GM12891 (cell line): ENCODE data around the gene SP100.

Experiments used
- PAX5 ChIP-seq: IDR thresholded peaks from 2 replicates; pipeline ENCODE4 v1.6.1; 2011; ENCODE audit warnings: low read length, moderate library complexity, mild to moderate bottlenecking; ENCODE audit not compliant: insufficient read depth, severe bottlenecking
- POLR2A ChIP-seq: IDR thresholded peaks from 2 replicates; pipeline ENCODE4 v1.6.1; 2011; ENCODE audit warnings: low read depth, low read length, control low read depth
- POLR2AphosphoS5 ChIP-seq: IDR thresholded peaks from 2 replicates; pipeline ENCODE4 v1.6.1; 2011; ENCODE audit warnings: low read depth, low read length, control low read depth
- TAF1 ChIP-seq: IDR thresholded peaks from 2 replicates; pipeline ENCODE4 v1.6.1; 2011; ENCODE audit warnings: low read depth, low read length, control low read depth

- TF ChIP-seq POLR2A (no peak), POLR2AphosphoS5 (no peak), TAF1 (no peak), PAX5 (no peak)
These were observed 3.7 kb upstream of the SP100 start for GRCh38 chr2:230412371-230412711.
